Prostate gland (tissue), 2 donors: ENCODE results near the gene ADAM15.

Experiments
- CTCF ChIP-seq, 4 experiments: fragments of 200-600 bp in 2 of 4; fragments of 450-650 bp in 2 of 4; sonication (generic) in 2 of 4; IDR thresholded peaks; 1 replicate in 3 of 4; 2 replicates in 1 of 4; pipeline ENCODE4 v1.5.1; 2016 to 2019; ENCODE audit warnings: antibody characterized with exemption in 4 of 4, mild to moderate bottlenecking in 2 of 4, moderate library complexity in 2 of 4
- POLR2A ChIP-seq: fragments of 450-650 bp; IDR thresholded peaks from one replicate; pipeline ENCODE4 v1.6.1; 2016; ENCODE audit warnings: antibody characterized with exemption, mild to moderate bottlenecking

GRCh38 chr1:155051777-155052398, 772 bp downstream of the ADAM15 start:
- TF ChIP-seq CTCF (IDR thresholded peaks at IDR 0.05) (no peak), POLR2A (peak; percentile 47)
